Endothelial cell (in vitro differentiated cells): ENCODE results near the gene CUL4A. TPM values are rescaled to one million over a fixed set of nuclear protein-coding genes. Genes with fewer than 3 reads are reported as not detected.

Source experiments
- DNase-seq: peaks from one replicate; pipeline ENCODE4 v3.0.0; 2021; ENCODE audit warnings: low spot score
- H3K27ac Mint-ChIP-seq: one replicate; pipeline ENCODE4 v1.8.0; 2021; ENCODE audit warnings: mixed read lengths, inconsistent platforms; ENCODE audit not compliant: unreplicated experiment
- H3K27me3 Mint-ChIP-seq: one replicate; pipeline ENCODE4 v1.8.0; 2021; ENCODE audit warnings: mild to moderate bottlenecking, moderate library complexity, mixed read lengths, inconsistent platforms; ENCODE audit not compliant: unreplicated experiment
- H3K36me3 Mint-ChIP-seq: one replicate; pipeline ENCODE4 v1.8.0; 2021; ENCODE audit warnings: mild to moderate bottlenecking, low read depth, mixed read lengths, inconsistent platforms; ENCODE audit not compliant: unreplicated experiment
- H3K4me1 Mint-ChIP-seq: one replicate; pipeline ENCODE4 v1.8.0; 2021; ENCODE audit warnings: mild to moderate bottlenecking, mixed read lengths, inconsistent platforms; ENCODE audit not compliant: unreplicated experiment
- H3K4me3 Mint-ChIP-seq: one replicate; pipeline ENCODE4 v1.8.0; 2021; ENCODE audit warnings: mild to moderate bottlenecking, mixed read lengths, inconsistent platforms; ENCODE audit not compliant: unreplicated experiment
- H3K9me3 Mint-ChIP-seq: one replicate; pipeline ENCODE4 v1.8.0; 2021; ENCODE audit warnings: mixed read lengths, inconsistent platforms; ENCODE audit not compliant: unreplicated experiment
- CTCF ChIP-seq: fragments of 200-600 bp; sonication (generic); IDR thresholded peaks from one replicate; pipeline ENCODE4 v1.5.0; 2021; ENCODE audit warnings: antibody characterized with exemption; ENCODE audit not compliant: unreplicated experiment
- total RNA-seq: library from RNA; stranded (reverse); fragmentation: NEBNext Ultra II Directional; extraction: Animal tissue kit (Norgen Biotek cat#: 25700); gene quantifications from one replicate; pipeline ENCODE4 v1.2.1, GENCODE V29; 2021; ENCODE audit not compliant: unreplicated experiment

Gene CUL4A
- total RNA-seq, 1 donor from 2014 or later: 55.8 TPM

- peaks cover 30% of the 10 kb centered on the region for H3K4me1 Mint-ChIP-seq
- DNase-seq: no peak
- H3K27me3 Mint-ChIP-seq: peaks cover 13% of the 10 kb centered on the region
- no peak overlapping the region for H3K27ac Mint-ChIP-seq
- H3K4me3 Mint-ChIP-seq: no peak overlapping the region
- H3K9me3 Mint-ChIP-seq: no peaks in the 10 kb centered on the region
- TF ChIP-seq CTCF: no peak
- H3K36me3 Mint-ChIP-seq: peaks cover 15% of the 10 kb centered on the region
These were observed 41.8 kb upstream of the CUL4A start for GRCh38 chr13:113167575-113167974.

- H3K27me3 Mint-ChIP-seq: peaks cover 15% of the 10 kb centered on the region
- no peak for DNase-seq
- TF ChIP-seq CTCF: no peak
- no peak overlapping the region for H3K4me3 Mint-ChIP-seq
- H3K27ac Mint-ChIP-seq: no peak overlapping the region
- H3K9me3 Mint-ChIP-seq: no peaks in the 10 kb centered on the region
- H3K36me3 Mint-ChIP-seq: peaks cover 20% of the 10 kb centered on the region
- H3K4me1 Mint-ChIP-seq: peaks cover 30% of the 10 kb centered on the region
These were observed 41.2 kb upstream of the CUL4A start for GRCh38 chr13:113168211-113168610.

DNA sequence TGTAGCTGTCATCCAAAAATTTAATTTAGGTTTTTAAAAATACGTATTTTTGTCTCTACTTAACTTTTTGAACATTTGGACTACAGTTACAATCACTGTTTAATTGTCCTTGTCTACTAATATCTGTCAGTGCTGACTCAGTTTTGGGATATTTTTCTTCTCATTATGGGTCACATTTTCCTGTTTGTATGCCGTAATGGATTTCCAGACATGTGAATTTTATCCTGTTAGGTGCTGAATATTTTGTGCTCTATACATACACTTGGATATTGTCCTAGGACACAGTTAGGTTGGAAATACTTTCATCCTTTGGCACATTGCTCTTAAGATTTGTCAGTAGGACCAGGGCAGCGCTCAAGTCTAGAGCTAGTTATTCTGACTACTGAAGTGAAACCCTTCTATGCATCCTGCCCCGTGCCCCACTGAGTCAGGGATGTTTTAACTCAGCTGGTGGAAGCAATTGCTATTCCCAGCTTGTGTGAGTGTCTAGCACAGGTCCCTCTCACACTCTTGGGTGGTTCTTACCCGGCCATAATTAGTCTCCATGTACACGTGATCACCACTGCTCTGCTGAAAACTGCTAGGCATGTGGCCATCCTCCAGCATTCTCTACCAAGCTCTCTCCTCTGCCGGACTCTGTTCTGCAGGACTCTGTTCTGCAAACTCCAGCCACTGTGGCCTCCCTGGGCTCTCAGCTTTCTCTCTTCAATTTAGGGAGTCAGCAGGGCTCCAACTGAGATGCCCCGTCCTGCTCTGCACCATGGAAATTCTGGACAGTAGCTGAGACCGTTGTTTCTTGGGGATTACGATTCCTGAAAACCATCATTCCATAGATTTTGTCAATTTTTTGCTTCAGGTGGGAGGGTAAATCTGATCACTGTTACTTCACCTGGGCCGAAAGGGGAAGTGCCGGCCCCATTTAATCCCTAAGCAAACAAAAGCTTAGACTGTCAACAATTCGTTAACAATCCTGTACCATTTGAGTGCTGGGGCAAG is 39.8 kb upstream of the CUL4A start:
- TF ChIP-seq CTCF: no peak
- H3K27me3 Mint-ChIP-seq: peaks cover 8% of the 10 kb centered on the region
- H3K9me3 Mint-ChIP-seq: no peaks in the 10 kb centered on the region
- peaks cover 23% of the 10 kb centered on the region for H3K36me3 Mint-ChIP-seq
- H3K27ac Mint-ChIP-seq: peak overlapping the region; percentile 50
- H3K4me3 Mint-ChIP-seq: peak overlapping the region; percentile 6
- DNase-seq: no peak
- H3K4me1 Mint-ChIP-seq: peaks cover 26% of the 10 kb centered on the region

- H3K4me3 Mint-ChIP-seq: peak overlapping the region; percentile 39
- no peak for DNase-seq
- H3K36me3 Mint-ChIP-seq: peaks cover 29% of the 10 kb centered on the region
- peaks cover 8% of the 10 kb centered on the region for H3K27me3 Mint-ChIP-seq
- peaks cover 26% of the 10 kb centered on the region for H3K4me1 Mint-ChIP-seq
- no peaks in the 10 kb centered on the region for H3K9me3 Mint-ChIP-seq
- TF ChIP-seq CTCF: no peak
- H3K27ac Mint-ChIP-seq: peak overlapping the region; percentile 74
These were observed 38.9 kb upstream of the CUL4A start for GRCh38 chr13:113170511-113170910.
